ENCODE data around the gene GRWD1. TPM values are rescaled to one million over a fixed set of nuclear protein-coding genes. Genes with fewer than 3 reads are reported as not detected.

Gene GRWD1
- total and polyA plus RNA-seq, 2 donors (not counting 1 experiment from before 2014, with no cell fraction given): 10.6 to 40.7 TPM

DNA sequence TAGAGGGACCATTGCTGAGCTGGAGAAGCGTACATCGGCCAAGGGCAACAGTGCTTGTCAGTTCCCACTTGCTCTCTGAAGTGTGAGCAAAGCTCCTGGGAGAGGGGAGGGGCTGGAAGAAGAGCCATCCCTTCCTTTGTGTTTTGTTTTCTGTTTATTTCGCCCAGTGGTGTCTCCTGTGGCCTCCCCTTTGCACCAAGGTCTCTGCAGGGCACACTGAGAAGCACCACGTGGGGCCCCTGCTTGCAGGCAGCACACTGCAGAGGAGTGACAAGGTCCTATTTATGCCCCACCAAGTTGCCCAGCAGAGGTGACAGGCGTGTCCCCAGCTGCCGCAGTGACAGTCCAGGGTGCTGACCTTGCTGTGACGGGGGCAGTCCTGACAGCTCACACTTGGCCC, 28.4 kb upstream of the GRWD1 start:
- no peak overlapping the region for H3K27ac ChIP-seq (ENCODE audit: low read length in 2 of 2)
- ATAC-seq (ENCODE audit: low read depth) (no peak), DNase-seq (peak; percentile 18)
- 85% methylated on average over 7 of the region's 7 CpGs for WGBS (ENCODE audit: insufficient coverage)
- Mint-ChIP-seq H3K4me3 (peak overlapping the region; percentile 1), H3K27me3 (peaks cover 35% of the 10 kb centered on the region), H3K27ac (no peak overlapping the region), H3K9me3 (ENCODE audit: insufficient read depth) (no peaks in the 10 kb centered on the region), H3K4me1 (peaks cover 22% of the 10 kb centered on the region)
- no peak overlapping the region for H3K4me2 ChIP-seq (replicated peaks; ENCODE audit: low read depth, low read length, poor library complexity, severe bottlenecking)
- no peaks in the 10 kb centered on the region for H4K20me1 ChIP-seq (ENCODE audit: control insufficient read depth, insufficient read depth, low read length, poor library complexity, severe bottlenecking)
- H3K79me2 ChIP-seq (ENCODE audit: control insufficient read depth, insufficient read depth, low read length): no peaks in the 10 kb centered on the region
- no peaks in the 10 kb centered on the region for H3K36me3 ChIP-seq (replicated peaks in 1 of 2; ENCODE audit: control extremely low read depth in 1 of 2, control insufficient read depth in 1 of 2, extremely low read depth in 1 of 2, insufficient read depth in 2 of 2, low read length in 1 of 2)
- intact Hi-C loops (cut with micrococcal nuclease): no loop called here
- no peak overlapping the region for H3K4me3 ChIP-seq (ENCODE audit: control extremely low read depth in 1 of 5, extremely low read depth in 1 of 5, insufficient read depth in 1 of 5, low read depth in 2 of 5, low read length in 4 of 5)
- peaks cover 0 to 44% (median 10%) of the 10 kb centered on the region in 4 experiments for H3K27me3 ChIP-seq (replicated peaks in 1 of 4; ENCODE audit: control extremely low read depth in 1 of 4, control insufficient read depth in 3 of 4, insufficient read depth in 4 of 4, low read length in 3 of 4)
- peaks cover 0 to 20% (median 0%) of the 10 kb centered on the region in 3 donors for H3K9me3 ChIP-seq (ENCODE audit: control extremely low read depth in 1 of 3, control insufficient read depth in 2 of 3, insufficient read depth in 1 of 3, low read length in 2 of 3)
- TF ChIP-seq, protein P1, sequence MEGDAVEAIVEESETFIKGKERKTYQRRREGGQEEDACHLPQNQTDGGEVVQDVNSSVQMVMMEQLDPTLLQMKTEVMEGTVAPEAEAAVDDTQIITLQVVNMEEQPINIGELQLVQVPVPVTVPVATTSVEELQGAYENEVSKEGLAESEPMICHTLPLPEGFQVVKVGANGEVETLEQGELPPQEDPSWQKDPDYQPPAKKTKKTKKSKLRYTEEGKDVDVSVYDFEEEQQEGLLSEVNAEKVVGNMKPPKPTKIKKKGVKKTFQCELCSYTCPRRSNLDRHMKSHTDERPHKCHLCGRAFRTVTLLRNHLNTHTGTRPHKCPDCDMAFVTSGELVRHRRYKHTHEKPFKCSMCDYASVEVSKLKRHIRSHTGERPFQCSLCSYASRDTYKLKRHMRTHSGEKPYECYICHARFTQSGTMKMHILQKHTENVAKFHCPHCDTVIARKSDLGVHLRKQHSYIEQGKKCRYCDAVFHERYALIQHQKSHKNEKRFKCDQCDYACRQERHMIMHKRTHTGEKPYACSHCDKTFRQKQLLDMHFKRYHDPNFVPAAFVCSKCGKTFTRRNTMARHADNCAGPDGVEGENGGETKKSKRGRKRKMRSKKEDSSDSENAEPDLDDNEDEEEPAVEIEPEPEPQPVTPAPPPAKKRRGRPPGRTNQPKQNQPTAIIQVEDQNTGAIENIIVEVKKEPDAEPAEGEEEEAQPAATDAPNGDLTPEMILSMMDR (IDR thresholded peaks at IDR 0.05): no peak
- TF ChIP-seq EZH2 (IDR thresholded peaks at IDR 0.05; ENCODE audit: borderline replicate concordance, insufficient read depth, low read depth, low read length, poor library complexity, severe bottlenecking): no peak
- CTCF ChIA-PET: interaction anchor here (1.3 kb wide), 1 partner anchor 26 kb away, joined by 7 read pairs; the partner anchor contains the start of gene KDELR1
- no peak overlapping the region for H2AFZ ChIP-seq (ENCODE audit: insufficient read depth, low read depth, low read length, poor library complexity, severe bottlenecking)
- peaks cover 16 to 19% of the 10 kb centered on the region in 2 donors for H3K4me1 ChIP-seq (ENCODE audit: control insufficient read depth in 2 of 2, insufficient read depth in 2 of 2, low read length in 2 of 2)
- no peak overlapping the region for H3K9ac ChIP-seq (ENCODE audit: low read length)
- POLR2A ChIA-PET: interaction anchor here (0.6 kb wide), 2 partner anchors 17 to 91 kb away, joined by 4 to 5 read pairs; no protein-coding TSS in a partner anchor

- Histone ChIP-seq H3K4me2 (replicated peaks; ENCODE audit: low read depth, low read length, poor library complexity, severe bottlenecking) (peak overlapping the region; percentile 70), H3K9me3 (ENCODE audit: control extremely low read depth in 1 of 3, control insufficient read depth in 2 of 3, insufficient read depth in 1 of 3, low read length in 2 of 3) (peaks cover 0 to 20% (median 0%) of the 10 kb centered on the region in 3 donors), H3K27me3 (replicated peaks in 1 of 4; ENCODE audit: control extremely low read depth in 1 of 4, control insufficient read depth in 3 of 4, insufficient read depth in 4 of 4, low read length in 3 of 4) (peaks cover 0 to 47% (median 10%) of the 10 kb centered on the region in 4 experiments), H3K4me1 (ENCODE audit: control insufficient read depth in 2 of 2, insufficient read depth in 2 of 2, low read length in 2 of 2) (peaks cover 16 to 19% of the 10 kb centered on the region in 2 donors), H3K9ac (ENCODE audit: low read length) (peak overlapping the region; percentile 44), H2AFZ (ENCODE audit: insufficient read depth, low read depth, low read length, poor library complexity, severe bottlenecking) (peak overlapping the region; percentile 52), H3K79me2 (ENCODE audit: control insufficient read depth, insufficient read depth, low read length) (no peaks in the 10 kb centered on the region), H3K4me3 (ENCODE audit: control extremely low read depth in 1 of 5, extremely low read depth in 1 of 5, insufficient read depth in 1 of 5, low read depth in 2 of 5, low read length in 4 of 5) (peak overlapping the region in 1 of 5 experiments; percentile 43), H3K36me3 (replicated peaks in 1 of 2; ENCODE audit: control extremely low read depth in 1 of 2, control insufficient read depth in 1 of 2, extremely low read depth in 1 of 2, insufficient read depth in 2 of 2, low read length in 1 of 2) (no peaks in the 10 kb centered on the region), H4K20me1 (ENCODE audit: control insufficient read depth, insufficient read depth, low read length, poor library complexity, severe bottlenecking) (no peaks in the 10 kb centered on the region), H3K27ac (ENCODE audit: low read length in 2 of 2) (no peak overlapping the region)
- H3K27ac Mint-ChIP-seq: peak overlapping the region; percentile 10
- CTCF ChIA-PET: interaction anchor here (0.6 to 1.3 kb wide), 3 partner anchors 27 to 1529 kb away, joined by 3 to 7 read pairs (median 3); partner anchors contain the start of gene KDELR1
- no peak for TF ChIP-seq EZH2 (IDR thresholded peaks at IDR 0.05; ENCODE audit: borderline replicate concordance, insufficient read depth, low read depth, low read length, poor library complexity, severe bottlenecking)
- TF ChIP-seq, protein P1 (IDR thresholded peaks at IDR 0.05): no peak
- H3K27me3 Mint-ChIP-seq: peaks cover 39% of the 10 kb centered on the region
- H3K4me1 Mint-ChIP-seq: peaks cover 24% of the 10 kb centered on the region
- intact Hi-C loops (cut with micrococcal nuclease): loop anchor here (1.0 kb wide), 1 partner anchor 27 kb away; the partner anchor contains the start of gene GRWD1
- POLR2A ChIA-PET: interaction anchor here (1.0 kb wide), 1 partner anchor 27 kb away, joined by 5 read pairs; the partner anchor contains the start of gene KDELR1
- ATAC-seq (ENCODE audit: low read depth) (no peak), DNase-seq (peak; percentile 33)
- peak overlapping the region; percentile 90 for H3K4me3 Mint-ChIP-seq
- WGBS (ENCODE audit: insufficient coverage): 72% methylated on average over 6 of the region's 6 CpGs
- H3K9me3 Mint-ChIP-seq (ENCODE audit: insufficient read depth): no peaks in the 10 kb centered on the region
These were observed 27.3 kb upstream of the GRWD1 start for GRCh38 chr19:48418317-48419064.

All from B cell (primary cell).